GM10266 (cell line): ENCODE results near the gene CTH.
"Not testable (repeated sequence)": the region's sequence is repeated elsewhere in the genome, so short reads cannot be mapped to it uniquely, and the experiment has no call there.

ENCODE experiments used
- DNase-seq: peaks from one replicate; pipeline ENCODE4 v3.0.0; 2012; ENCODE audit errors: extremely low spot score
- CTCF ChIP-seq: IDR thresholded peaks from 2 replicates; pipeline ENCODE4 v1.5.1; 2012; ENCODE audit warnings: mild to moderate bottlenecking, low read depth; ENCODE audit not compliant: control insufficient read depth, insufficient read depth; ENCODE audit errors: missing control alignments

Gene CTH

GRCh38 chr1:70441392-70442035 lies 30.4 kb downstream of the CTH start:
- DNase-seq = no peak
- no peak for TF ChIP-seq CTCF

GRCh38 chr1:70442490-70442889 lies 31.4 kb downstream of the CTH start:
- TF ChIP-seq CTCF = no peak
- DNase-seq = no peak

GRCh38 chr1:70443739-70444138 lies 32.7 kb downstream of the CTH start:
- TF ChIP-seq CTCF = no peak
- DNase-seq = no peak

- DNase-seq = no peak
- TF ChIP-seq CTCF = no peak
These were observed 38.0 kb downstream of the CTH start for GRCh38 chr1:70449049-70449448.

GRCh38 chr1:70452164-70452939 lies 41.3 kb downstream of the CTH start:
- DNase-seq = not testable (repeated sequence)

- no peak for TF ChIP-seq CTCF
- DNase-seq = no peak
These were observed 44.2 kb downstream of the CTH start for GRCh38 chr1:70455291-70455690.

GRCh38 chr1:70458131-70458530 lies 47.1 kb downstream of the CTH start:
- TF ChIP-seq CTCF = no peak
- no peak for DNase-seq
